Activated naive CD4-positive, alpha-beta T cell treated with anti-CD3 and anti-CD28 coated beads, Interleukin-2, amount 50 U/mL, for 72 hours (primary cell): ENCODE data around the gene PLET1. TPM values are rescaled to one million over a fixed set of nuclear protein-coding genes. Genes with fewer than 3 reads are reported as not detected.
"Not testable (repeated sequence)": the region's sequence is repeated elsewhere in the genome, so short reads cannot be mapped to it uniquely, and the experiment has no call there.

ENCODE experiments used
- ATAC-seq, 2 donors: fragments of 150-1000 bp; cut with Tn5 transposase; 2 replicates each; pipeline ENCODE4 v1.10.0; 2021; ENCODE audit warnings: mild to moderate bottlenecking in 2 of 2, moderate library complexity in 2 of 2
- DNase-seq, 2 donors: peaks; one replicate each; pipeline ENCODE4 v3.0.0; 2021 to 2022; ENCODE audit warnings: low spot score in 2 of 2
- H3K27ac Mint-ChIP-seq, 2 donors: one replicate each; pipeline ENCODE4 v1.8.0; 2022; ENCODE audit warnings: mild to moderate bottlenecking in 2 of 2, mixed read lengths in 2 of 2
- H3K36me3 Mint-ChIP-seq, 2 donors: one replicate each; pipeline ENCODE4 v1.8.0; 2022; ENCODE audit warnings: mixed read lengths in 2 of 2
- H3K9me3 Mint-ChIP-seq, 2 donors: one replicate each; pipeline ENCODE4 v1.8.0; 2022; ENCODE audit warnings: mixed read lengths in 2 of 2
- total RNA-seq, 2 donors: library from RNA; stranded (reverse); gene quantifications; one replicate each; pipeline ENCODE4 v1.2.3, GENCODE V29; 2022

Gene PLET1
- total RNA-seq, 2 donors from 2014 or later, result not detected

DNA sequence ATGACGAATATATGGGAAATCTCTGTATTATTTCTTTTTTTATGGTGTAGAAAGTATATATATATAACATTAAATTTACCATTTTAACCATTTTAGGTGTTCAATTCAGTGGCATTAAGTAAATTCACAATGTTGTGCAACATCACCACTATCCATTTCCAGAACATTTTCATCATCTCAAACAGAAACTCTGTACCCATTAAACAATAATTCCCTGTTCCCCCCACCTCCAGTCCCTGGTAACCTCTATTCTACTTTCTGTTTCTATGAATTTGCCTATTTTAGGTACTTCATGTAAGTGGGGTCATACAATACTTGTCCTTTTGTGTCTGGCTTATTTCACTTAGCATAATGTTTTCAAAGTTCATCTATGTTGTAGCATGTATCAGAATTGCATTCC, 49.8 kb downstream of the PLET1 start:
- Mint-ChIP-seq H3K27ac (no peak overlapping the region), H3K9me3 (no peaks in the 10 kb centered on the region), H3K36me3 (no peaks in the 10 kb centered on the region)
- ATAC-seq (no peak), DNase-seq (no peak)

DNA sequence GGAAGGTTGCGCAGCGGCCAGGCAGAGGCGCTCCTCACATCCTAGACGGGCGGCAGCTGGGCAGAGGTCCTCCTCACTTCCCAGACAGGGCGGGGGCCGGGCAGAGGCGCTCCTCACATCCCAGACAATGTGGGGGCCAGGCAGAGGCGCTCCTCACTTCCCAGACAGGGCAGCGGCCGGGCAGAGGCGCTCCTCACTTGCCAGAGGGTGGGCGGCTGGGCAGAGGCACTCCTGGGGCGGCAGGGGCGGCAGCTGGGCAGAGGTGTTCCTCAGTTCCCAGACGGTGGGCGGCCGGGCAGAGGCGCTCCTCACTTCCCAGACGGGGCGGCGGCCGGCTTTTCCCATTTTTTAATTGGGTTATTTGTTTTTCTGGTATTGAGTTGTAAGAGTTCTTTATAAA, 54.6 kb downstream of the PLET1 start:
- H3K27ac Mint-ChIP-seq, result no peak overlapping the region
- ATAC-seq, result no peak
- H3K9me3 Mint-ChIP-seq, result no peaks in the 10 kb centered on the region
- DNase-seq, result no peak
- H3K36me3 Mint-ChIP-seq, result no peaks in the 10 kb centered on the region

DNA sequence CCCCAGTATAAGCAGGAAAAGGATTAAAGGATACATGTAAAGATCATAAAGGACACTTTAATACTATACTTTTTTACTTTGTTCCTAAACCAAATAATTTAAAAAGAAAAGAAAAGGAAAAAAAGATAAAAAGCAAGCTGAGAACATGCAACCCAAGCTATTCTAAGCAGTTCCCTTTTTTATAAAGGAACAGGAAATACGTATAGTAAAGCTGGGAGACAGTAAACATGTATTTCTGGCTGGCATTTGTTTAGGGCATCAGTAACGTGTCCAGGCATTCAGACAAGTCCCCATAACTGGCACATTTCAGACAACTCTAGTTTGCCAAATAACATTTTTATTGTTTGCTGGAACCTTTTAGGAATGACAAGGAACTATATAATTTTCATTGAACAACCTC, 60.4 kb downstream of the PLET1 start:
- Mint-ChIP-seq H3K36me3 (no peaks in the 10 kb centered on the region), H3K27ac (no peak overlapping the region), H3K9me3 (no peaks in the 10 kb centered on the region)
- ATAC-seq, result no peak
- DNase-seq, result no peak

DNA sequence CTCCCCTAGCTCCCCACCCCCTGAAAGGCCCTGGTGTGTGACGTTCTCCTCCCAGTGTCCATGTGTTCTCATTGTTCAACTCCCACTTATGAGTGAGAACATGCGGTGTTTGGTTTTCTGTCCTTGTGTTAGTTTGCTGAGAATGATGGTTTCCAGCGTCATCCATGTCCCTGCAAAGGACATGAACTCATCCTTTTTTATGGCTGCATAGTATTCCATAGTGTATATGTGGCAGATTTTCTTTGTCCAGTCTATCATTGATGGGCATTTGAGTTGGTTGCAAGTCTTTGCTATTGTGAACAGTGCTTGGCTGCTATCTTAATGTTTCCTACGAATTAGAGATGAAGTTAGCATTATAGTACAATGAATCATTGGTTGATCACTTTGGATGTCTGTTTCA, 61.6 kb downstream of the PLET1 start:
- not testable (repeated sequence) for H3K9me3 Mint-ChIP-seq, H3K27ac Mint-ChIP-seq, DNase-seq, ATAC-seq, H3K36me3 Mint-ChIP-seq

Other genes starting within 250 kb of the PLET1 start
- 10 to 100 TPM; 37.4 to 46.4 TPM for gene DLAT, start 235.5 kb downstream of the PLET1 start, total RNA-seq
- gene PIH1D2, start 186.8 kb downstream of the PLET1 start, total RNA-seq, result 1 to 10 TPM; 1.2 to 2.5 TPM
- gene NKAPD1, start 186.6 kb downstream of the PLET1 start, total RNA-seq, result 10 to 100 TPM; 16.9 to 20.1 TPM
- 10 to 100 TPM; 33.5 to 49.4 TPM for gene TIMM8B, start 174.1 kb downstream of the PLET1 start, total RNA-seq
- gene SDHD, start 174.0 kb downstream of the PLET1 start, total RNA-seq, result 100 to 1,000 TPM; 106 to 115 TPM
- not detected for gene IL18, start 96.8 kb downstream of the PLET1 start, total RNA-seq
- gene TEX12, start 93.5 kb downstream of the PLET1 start, total RNA-seq, result under 1 TPM in 1 of 2 donors, not detected in 1; 0.29 TPM
- gene BCO2, start 85.3 kb downstream of the PLET1 start, total RNA-seq, result 1 to 10 TPM; 3.6 to 5.3 TPM
- gene PTS, start 34.4 kb downstream of the PLET1 start, total RNA-seq, result 10 to 100 TPM; 18.6 to 63.6 TPM